Adrenal gland (tissue), 5 donors: ENCODE results near the gene TRMT1.

Experiments used
- POLR2A ChIP-seq, 2 donors: fragments of 450-650 bp; IDR thresholded peaks; one replicate each; pipeline ENCODE4 v1.6.1; 2017; ENCODE audit warnings: antibody characterized with exemption in 2 of 2, mild to moderate bottlenecking in 2 of 2, moderate library complexity in 1 of 2
- TF ChIP-seq, protein P1 (sequence below), 6 experiments: fragments of 450-650 bp in 4 of 6; fragments of 200-600 bp in 2 of 6; sonication (generic) in 1 of 6; IDR thresholded peaks; 1 replicate in 5 of 6; 2 replicates in 1 of 6; pipeline versions ENCODE4 v1.5.1 to v1.8.0; 2016 to 2021; ENCODE audit warnings: antibody characterized with exemption in 6 of 6, mild to moderate bottlenecking in 2 of 6, moderate library complexity in 1 of 6
- donor health status: DM: no; HTN: no; CAD: no.

DNA sequence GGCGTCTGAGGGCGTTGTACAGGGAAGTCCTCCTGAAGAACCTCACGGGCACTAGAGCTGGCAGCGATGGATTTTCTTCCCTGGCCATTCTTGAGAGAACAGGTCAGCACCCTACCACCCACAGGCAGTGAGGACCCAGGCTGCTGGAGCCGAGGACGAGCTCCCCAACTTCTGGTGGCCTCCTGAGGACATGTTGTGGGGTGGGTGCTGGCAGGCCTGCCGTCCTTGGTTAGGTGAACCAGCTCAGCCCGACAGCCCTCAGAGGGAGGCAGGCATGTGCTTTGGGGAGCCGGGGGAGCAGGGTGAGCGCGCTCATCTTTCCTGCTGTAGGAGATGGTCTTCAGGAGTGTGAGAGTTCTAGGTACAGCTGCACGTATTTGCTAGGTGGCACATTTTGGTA, 29.2 kb downstream of the TRMT1 start:
- TF ChIP-seq POLR2A (IDR thresholded peaks at IDR 0.05) = no peak
- TF ChIP-seq, protein P1, sequence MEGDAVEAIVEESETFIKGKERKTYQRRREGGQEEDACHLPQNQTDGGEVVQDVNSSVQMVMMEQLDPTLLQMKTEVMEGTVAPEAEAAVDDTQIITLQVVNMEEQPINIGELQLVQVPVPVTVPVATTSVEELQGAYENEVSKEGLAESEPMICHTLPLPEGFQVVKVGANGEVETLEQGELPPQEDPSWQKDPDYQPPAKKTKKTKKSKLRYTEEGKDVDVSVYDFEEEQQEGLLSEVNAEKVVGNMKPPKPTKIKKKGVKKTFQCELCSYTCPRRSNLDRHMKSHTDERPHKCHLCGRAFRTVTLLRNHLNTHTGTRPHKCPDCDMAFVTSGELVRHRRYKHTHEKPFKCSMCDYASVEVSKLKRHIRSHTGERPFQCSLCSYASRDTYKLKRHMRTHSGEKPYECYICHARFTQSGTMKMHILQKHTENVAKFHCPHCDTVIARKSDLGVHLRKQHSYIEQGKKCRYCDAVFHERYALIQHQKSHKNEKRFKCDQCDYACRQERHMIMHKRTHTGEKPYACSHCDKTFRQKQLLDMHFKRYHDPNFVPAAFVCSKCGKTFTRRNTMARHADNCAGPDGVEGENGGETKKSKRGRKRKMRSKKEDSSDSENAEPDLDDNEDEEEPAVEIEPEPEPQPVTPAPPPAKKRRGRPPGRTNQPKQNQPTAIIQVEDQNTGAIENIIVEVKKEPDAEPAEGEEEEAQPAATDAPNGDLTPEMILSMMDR (IDR thresholded peaks at IDR 0.05) = no peak
